Measurements from ENCODE around the gene TNS1. TPM values are rescaled to one million over a fixed set of nuclear protein-coding genes. Genes with fewer than 3 reads are reported as not detected.

TNS1 gene
- total RNA-seq, 6 experiments from 2014 or later, result 113 to 139 (median 126) TPM

- H3K4me1 Mint-ChIP-seq (ENCODE audit: low read depth), result peaks cover 11% of the 10 kb centered on the region
- no peak overlapping the region for H3K4me3 Mint-ChIP-seq
- peaks cover 34% of the 10 kb centered on the region for H3K36me3 Mint-ChIP-seq (ENCODE audit: low read depth)
- no peak for TF ChIP-seq CTCF (IDR thresholded peaks at IDR 0.05)
- no peak overlapping the region for H3K27ac Mint-ChIP-seq
- DNase-seq, result no peak
- peaks cover 4% of the 10 kb centered on the region; the same call in 1 of the 2 replicates for H3K9me3 Mint-ChIP-seq
- H3K27me3 Mint-ChIP-seq (ENCODE audit: insufficient read depth), result peaks cover 8% of the 10 kb centered on the region
Observed at GRCh38 chr2:217818293-217818850, 184.4 kb downstream of the TNS1 start.

- Mint-ChIP-seq H3K9me3 (peaks cover 4% of the 10 kb centered on the region; the same call in 1 of the 2 replicates), H3K36me3 (ENCODE audit: low read depth) (peaks cover 41% of the 10 kb centered on the region), H3K27ac (peak overlapping the region; percentile 10; the same call in 1 of the 2 replicates), H3K4me3 (peak overlapping the region; percentile 9; the same call in 1 of the 2 replicates), H3K27me3 (ENCODE audit: insufficient read depth) (peaks cover 8% of the 10 kb centered on the region), H3K4me1 (ENCODE audit: low read depth) (peaks cover 7% of the 10 kb centered on the region)
- DNase-seq, result no peak
- TF ChIP-seq CTCF (IDR thresholded peaks at IDR 0.05), result no peak
Observed at GRCh38 chr2:217817466-217818292, 185.1 kb downstream of the TNS1 start.

- no peak for DNase-seq
- peaks cover 53% of the 10 kb centered on the region for H3K36me3 Mint-ChIP-seq (ENCODE audit: low read depth)
- no peak for TF ChIP-seq CTCF (IDR thresholded peaks at IDR 0.05)
- H3K9me3 Mint-ChIP-seq, result peaks cover 4% of the 10 kb centered on the region; the same call in 1 of the 2 replicates
- H3K4me1 Mint-ChIP-seq (ENCODE audit: low read depth), result no peaks in the 10 kb centered on the region; the same call in 1 of the 2 replicates
- H3K27me3 Mint-ChIP-seq (ENCODE audit: insufficient read depth), result peaks cover 8% of the 10 kb centered on the region
- peak overlapping the region; percentile 44 for H3K27ac Mint-ChIP-seq
- H3K4me3 Mint-ChIP-seq, result no peak overlapping the region
Observed at GRCh38 chr2:217816396-217816869, 186.4 kb downstream of the TNS1 start.

GRCh38 chr2:217813828-217814227 lies 189.0 kb downstream of the TNS1 start:
- Mint-ChIP-seq H3K4me1 (ENCODE audit: low read depth) (no peaks in the 10 kb centered on the region; the same call in 1 of the 2 replicates), H3K4me3 (no peak overlapping the region), H3K36me3 (ENCODE audit: low read depth) (peaks cover 68% of the 10 kb centered on the region), H3K27me3 (ENCODE audit: insufficient read depth) (peaks cover 2% of the 10 kb centered on the region), H3K27ac (no peak overlapping the region), H3K9me3 (no peaks in the 10 kb centered on the region)
- DNase-seq, result no peak
- TF ChIP-seq CTCF (IDR thresholded peaks at IDR 0.05), result no peak

GRCh38 chr2:217812170-217812569 lies 190.6 kb downstream of the TNS1 start:
- H3K27me3 Mint-ChIP-seq (ENCODE audit: insufficient read depth), result peaks cover 2% of the 10 kb centered on the region
- H3K9me3 Mint-ChIP-seq, result no peaks in the 10 kb centered on the region
- no peak overlapping the region for H3K4me3 Mint-ChIP-seq
- H3K36me3 Mint-ChIP-seq (ENCODE audit: low read depth), result peaks cover 68% of the 10 kb centered on the region
- peak overlapping the region; percentile 19; the same call in 1 of the 2 replicates for H3K27ac Mint-ChIP-seq
- no peak for TF ChIP-seq CTCF (IDR thresholded peaks at IDR 0.05)
- H3K4me1 Mint-ChIP-seq (ENCODE audit: low read depth), result no peaks in the 10 kb centered on the region; the same call in 1 of the 2 replicates
- DNase-seq, result no peak

Data from HFFc6 (cell line).